ENCODE data around the gene ZSCAN16. TPM values are rescaled to one million over a fixed set of nuclear protein-coding genes. Genes with fewer than 3 reads are reported as not detected.

Gene ZSCAN16
- total and polyA plus RNA-seq, 2 of the 13 experiments (the other 11 are each of a cell fraction or from before 2014, with no cell fraction given): 5.7 to 12.7 TPM

- TF ChIP-seq ZNF18 (CRISPR knock-in tag; IDR thresholded peaks at IDR 0.05; ENCODE audit: insufficient replicate concordance) (no peak), MIER3 (CRISPR knock-in tag; IDR thresholded peaks at IDR 0.05; ENCODE audit: borderline replicate concordance) (peak; percentile 86; the same call in 1 of the 2 replicates), RERE (CRISPR knock-in tag; IDR thresholded peaks at IDR 0.05; ENCODE audit: low read depth) (no peak; the same call in 1 of the 2 replicates), TEAD3 (CRISPR knock-in tag; optimal IDR thresholded peaks at IDR 0.05; ENCODE audit: borderline replicate concordance) (peak; percentile 83), MXI1 (IDR thresholded peaks at IDR 0.05; ENCODE audit: borderline replicate concordance, low read depth, low read length) (peak; percentile 85; the same call in 2 of the 3 replicates), ZBTB8A (CRISPR knock-in tag; IDR thresholded peaks at IDR 0.05; ENCODE audit: borderline replicate concordance, low read depth) (no peak), ZNF468 (CRISPR knock-in tag; IDR thresholded peaks at IDR 0.05) (no peak), SETDB1 (CRISPR knock-in tag; IDR thresholded peaks at IDR 0.05; ENCODE audit: borderline replicate concordance) (no peak), HOXA3 (CRISPR knock-in tag; IDR thresholded peaks at IDR 0.05) (peak; percentile 98), NR2F6 (IDR thresholded peaks at IDR 0.05) (peak; percentile 52; the same call in 1 of the 2 replicates), NR2F6 (CRISPR knock-in tag; IDR thresholded peaks at IDR 0.05) (peak; percentile 73; the same call in 1 of the 2 replicates), HMG20A (CRISPR knock-in tag; IDR thresholded peaks at IDR 0.05; ENCODE audit: borderline replicate concordance) (no peak; the same call in 1 of the 2 replicates), ZGPAT (CRISPR knock-in tag; IDR thresholded peaks at IDR 0.05) (peak; percentile 98), ZNF83 (CRISPR knock-in tag; IDR thresholded peaks at IDR 0.05; ENCODE audit: borderline replicate concordance) (0 out of 2 replicates have a peak, but pooled peaks have one; percentile 22), ZBTB34 (CRISPR knock-in tag; IDR thresholded peaks at IDR 0.05) (no peak; the same call in 1 of the 2 replicates), ZNF432 (CRISPR knock-in tag; IDR thresholded peaks at IDR 0.05; ENCODE audit: borderline replicate concordance) (no peak), ZKSCAN8 (CRISPR knock-in tag; IDR thresholded peaks at IDR 0.05; ENCODE audit: borderline replicate concordance) (peak; percentile 82), DDIT3 (CRISPR knock-in tag; IDR thresholded peaks at IDR 0.05) (no peak), ZNF24 (IDR thresholded peaks at IDR 0.05) (peak; percentile 78; the same call in 1 of the 2 replicates)
Measured at GRCh38 chr6:28080631-28081485, 43.6 kb upstream of the ZSCAN16 start (continued).
